Lower lobe of right lung (tissue), 2 donors: ENCODE measurements around the gene CALHM4. TPM values are rescaled to one million over a fixed set of nuclear protein-coding genes. Genes with fewer than 3 reads are reported as not detected.

Source experiments
- ATAC-seq, 2 donors: fragments of 200-7000 bp; cut with Tn5 transposase; one replicate each; pipeline ENCODE4 v1.9.1; 2020 to 2022; ENCODE audit warnings: mild to moderate bottlenecking in 2 of 2, moderate library complexity in 2 of 2
- DNase-seq: peaks from one replicate; pipeline ENCODE4 v3.0.0-alpha.2; 2020
- H3K27ac ChIP-seq: fragments of 200-600 bp; one replicate; pipeline ENCODE4 v1.8.0; 2022
- H3K27me3 ChIP-seq: fragments of 200-600 bp; one replicate; pipeline ENCODE4 v1.8.0; 2022; ENCODE audit warnings: low read depth
- H3K36me3 ChIP-seq: fragments of 200-600 bp; one replicate; pipeline ENCODE4 v1.8.0; 2022; ENCODE audit warnings: mild to moderate bottlenecking
- H3K4me1 ChIP-seq: fragments of 200-600 bp; one replicate; pipeline ENCODE4 v1.8.0; 2022
- H3K4me3 ChIP-seq: fragments of 200-600 bp; one replicate; pipeline ENCODE4 v1.8.0; 2022; ENCODE audit warnings: mild to moderate bottlenecking
- H3K9me3 ChIP-seq: fragments of 200-600 bp; one replicate; pipeline ENCODE4 v1.8.0; 2022
- intact Hi-C: fragments of 100-400 bp; cut with DNase I; formaldehyde crosslinking; loops from one replicate; pipeline ENCODE4 v1.11.0; 2022
- total RNA-seq: library from RNA; stranded (reverse); fragmentation: NEBNext Ultra II Directional; extraction: Animal tissue kit (Norgen Biotek cat#: 25700); gene quantifications from one replicate; pipeline ENCODE4 v1.2.1, GENCODE V29; 2021
- TF ChIP-seq, protein P1 (sequence below): fragments of 200-600 bp; IDR thresholded peaks from one replicate; pipeline ENCODE4 v1.8.0; 2022; ENCODE audit warnings: antibody characterized with exemption, mild to moderate bottlenecking
- donor health status: DM: no; HTN: yes; CAD: no; lungs with severe emphysema.

Gene CALHM4
- total RNA-seq, 1 donor from 2014 or later = not detected

GRCh38 chr6:116577486-116577885 lies 23.9 kb downstream of the CALHM4 start:
- TF ChIP-seq, protein P1, sequence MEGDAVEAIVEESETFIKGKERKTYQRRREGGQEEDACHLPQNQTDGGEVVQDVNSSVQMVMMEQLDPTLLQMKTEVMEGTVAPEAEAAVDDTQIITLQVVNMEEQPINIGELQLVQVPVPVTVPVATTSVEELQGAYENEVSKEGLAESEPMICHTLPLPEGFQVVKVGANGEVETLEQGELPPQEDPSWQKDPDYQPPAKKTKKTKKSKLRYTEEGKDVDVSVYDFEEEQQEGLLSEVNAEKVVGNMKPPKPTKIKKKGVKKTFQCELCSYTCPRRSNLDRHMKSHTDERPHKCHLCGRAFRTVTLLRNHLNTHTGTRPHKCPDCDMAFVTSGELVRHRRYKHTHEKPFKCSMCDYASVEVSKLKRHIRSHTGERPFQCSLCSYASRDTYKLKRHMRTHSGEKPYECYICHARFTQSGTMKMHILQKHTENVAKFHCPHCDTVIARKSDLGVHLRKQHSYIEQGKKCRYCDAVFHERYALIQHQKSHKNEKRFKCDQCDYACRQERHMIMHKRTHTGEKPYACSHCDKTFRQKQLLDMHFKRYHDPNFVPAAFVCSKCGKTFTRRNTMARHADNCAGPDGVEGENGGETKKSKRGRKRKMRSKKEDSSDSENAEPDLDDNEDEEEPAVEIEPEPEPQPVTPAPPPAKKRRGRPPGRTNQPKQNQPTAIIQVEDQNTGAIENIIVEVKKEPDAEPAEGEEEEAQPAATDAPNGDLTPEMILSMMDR = no peak
- Histone ChIP-seq H3K4me1 (peaks cover 21% of the 10 kb centered on the region), H3K4me3 (no peak overlapping the region), H3K36me3 (peaks cover 50% of the 10 kb centered on the region), H3K27me3 (no peaks in the 10 kb centered on the region), H3K9me3 (no peaks in the 10 kb centered on the region), H3K27ac (no peak overlapping the region)
- intact Hi-C loops = no loop called here
- DNase-seq (no peak), ATAC-seq (no peak)

- Histone ChIP-seq H3K9me3 (no peaks in the 10 kb centered on the region), H3K4me1 (peaks cover 12% of the 10 kb centered on the region), H3K36me3 (peaks cover 59% of the 10 kb centered on the region), H3K4me3 (no peak overlapping the region), H3K27ac (no peak overlapping the region), H3K27me3 (no peaks in the 10 kb centered on the region)
- no peak for ATAC-seq
- intact Hi-C loops = no loop called here
- DNase-seq = no peak
- TF ChIP-seq, protein P1 = no peak
Observed at GRCh38 chr6:116578335-116578734, 24.8 kb downstream of the CALHM4 start.

DNA sequence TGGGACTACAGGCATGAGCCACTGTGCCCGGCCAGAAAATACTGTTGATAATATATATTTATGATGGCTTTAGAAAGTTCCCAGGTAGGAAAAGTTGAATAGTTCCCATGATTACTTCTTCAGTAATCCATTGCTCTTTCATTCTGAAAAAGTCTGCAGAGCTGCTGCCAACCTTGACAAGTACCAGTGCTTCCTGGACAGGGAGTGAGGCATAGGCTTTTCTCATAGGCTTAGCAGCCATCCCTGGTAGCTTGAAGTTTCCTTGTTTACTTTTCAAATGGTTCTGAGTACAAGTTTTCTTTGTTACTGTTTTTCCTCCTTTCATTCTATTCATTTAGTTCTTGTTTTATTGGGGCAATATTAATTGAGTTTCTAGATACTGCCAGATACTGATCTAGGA lies 25.6 kb downstream of the CALHM4 start:
- intact Hi-C loops = no loop called here
- peaks cover 64% of the 10 kb centered on the region for H3K36me3 ChIP-seq
- ATAC-seq = no peak

GRCh38 chr6:116580198-116580597 lies 26.6 kb downstream of the CALHM4 start:
- Histone ChIP-seq H3K4me1 (peaks cover 9% of the 10 kb centered on the region), H3K4me3 (no peak overlapping the region), H3K27ac (no peak overlapping the region), H3K9me3 (no peaks in the 10 kb centered on the region), H3K27me3 (no peaks in the 10 kb centered on the region), H3K36me3 (peaks cover 71% of the 10 kb centered on the region)
- DNase-seq (no peak), ATAC-seq (no peak)
- TF ChIP-seq, protein P1 = no peak
- intact Hi-C loops = no loop called here

More for the DNA sequence above, 25.6 kb downstream of the CALHM4 start:
- TF ChIP-seq, protein P1 = no peak
- Histone ChIP-seq H3K27ac (no peak overlapping the region), H3K27me3 (no peaks in the 10 kb centered on the region), H3K4me3 (no peak overlapping the region), H3K9me3 (no peaks in the 10 kb centered on the region), H3K4me1 (peaks cover 9% of the 10 kb centered on the region)
- DNase-seq = no peak

DNA sequence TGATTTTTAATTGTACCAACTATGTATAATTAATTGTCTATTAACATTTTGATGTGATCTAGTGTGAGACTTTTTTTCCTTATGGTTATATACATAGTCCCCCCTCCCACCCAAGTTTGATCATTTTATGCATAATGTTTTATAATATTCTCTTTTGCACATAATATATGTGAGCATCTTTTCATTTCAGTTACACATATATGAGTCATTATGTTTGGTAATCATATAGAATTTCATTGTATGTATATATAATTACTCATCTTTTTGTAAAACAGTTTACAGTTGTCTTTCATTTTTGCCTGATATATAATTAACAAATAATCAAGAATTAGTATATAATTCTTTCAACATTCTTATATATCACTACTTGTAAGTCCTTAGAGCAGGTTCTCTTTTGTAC lies 32.7 kb downstream of the CALHM4 start:
- Histone ChIP-seq H3K9me3 (no peaks in the 10 kb centered on the region), H3K36me3 (peaks cover 73% of the 10 kb centered on the region), H3K4me3 (no peak overlapping the region), H3K27ac (no peak overlapping the region), H3K27me3 (no peaks in the 10 kb centered on the region), H3K4me1 (no peaks in the 10 kb centered on the region)
- ATAC-seq (no peak), DNase-seq (no peak)
- TF ChIP-seq, protein P1 = no peak
- intact Hi-C loops = no loop called here

- Histone ChIP-seq H3K9me3 (no peaks in the 10 kb centered on the region), H3K27me3 (no peaks in the 10 kb centered on the region), H3K36me3 (peaks cover 73% of the 10 kb centered on the region), H3K4me3 (no peak overlapping the region), H3K4me1 (no peaks in the 10 kb centered on the region), H3K27ac (no peak overlapping the region)
- intact Hi-C loops = no loop called here
- DNase-seq (no peak), ATAC-seq (no peak)
- TF ChIP-seq, protein P1 = no peak
Observed at GRCh38 chr6:116586738-116587137, 33.2 kb downstream of the CALHM4 start.
